ENCODE data around the gene HPSE2. TPM values are rescaled to one million over a fixed set of nuclear protein-coding genes. Genes with fewer than 3 reads are reported as not detected.

HPSE2 gene
- total RNA-seq, 4 donors from 2014 or later, result 32.3 to 70.0 (median 43.6) TPM

GRCh38 chr10:98567391-98568133 is 668.1 kb downstream of the HPSE2 start:
- no peaks in the 10 kb centered on the region for H3K27me3 ChIP-seq
- no peaks in the 10 kb centered on the region for H3K36me3 ChIP-seq
- TF ChIP-seq EP300 (IDR thresholded peaks at IDR 0.05), result no peak
- TF ChIP-seq POLR2A (IDR thresholded peaks at IDR 0.05; ENCODE audit: low read depth), result no peak
- TF ChIP-seq POLR2AphosphoS5 (IDR thresholded peaks at IDR 0.05), result no peak
- TF ChIP-seq, protein P1, sequence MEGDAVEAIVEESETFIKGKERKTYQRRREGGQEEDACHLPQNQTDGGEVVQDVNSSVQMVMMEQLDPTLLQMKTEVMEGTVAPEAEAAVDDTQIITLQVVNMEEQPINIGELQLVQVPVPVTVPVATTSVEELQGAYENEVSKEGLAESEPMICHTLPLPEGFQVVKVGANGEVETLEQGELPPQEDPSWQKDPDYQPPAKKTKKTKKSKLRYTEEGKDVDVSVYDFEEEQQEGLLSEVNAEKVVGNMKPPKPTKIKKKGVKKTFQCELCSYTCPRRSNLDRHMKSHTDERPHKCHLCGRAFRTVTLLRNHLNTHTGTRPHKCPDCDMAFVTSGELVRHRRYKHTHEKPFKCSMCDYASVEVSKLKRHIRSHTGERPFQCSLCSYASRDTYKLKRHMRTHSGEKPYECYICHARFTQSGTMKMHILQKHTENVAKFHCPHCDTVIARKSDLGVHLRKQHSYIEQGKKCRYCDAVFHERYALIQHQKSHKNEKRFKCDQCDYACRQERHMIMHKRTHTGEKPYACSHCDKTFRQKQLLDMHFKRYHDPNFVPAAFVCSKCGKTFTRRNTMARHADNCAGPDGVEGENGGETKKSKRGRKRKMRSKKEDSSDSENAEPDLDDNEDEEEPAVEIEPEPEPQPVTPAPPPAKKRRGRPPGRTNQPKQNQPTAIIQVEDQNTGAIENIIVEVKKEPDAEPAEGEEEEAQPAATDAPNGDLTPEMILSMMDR (IDR thresholded peaks at IDR 0.05), result no peak
- 43% methylated on average over 4 of the region's 4 CpGs for WGBS
- intact Hi-C loops (cut with DNase I), result no loop called here
- no peak for DNase-seq (ENCODE audit: extremely low spot score)
- H3K9me3 ChIP-seq, result no peaks in the 10 kb centered on the region
- no peaks in the 10 kb centered on the region for H3K4me1 ChIP-seq
- H3K4me3 ChIP-seq, result no peak overlapping the region
- no peak overlapping the region for H3K27ac ChIP-seq (replicated peaks in 1 of 4)

DNA sequence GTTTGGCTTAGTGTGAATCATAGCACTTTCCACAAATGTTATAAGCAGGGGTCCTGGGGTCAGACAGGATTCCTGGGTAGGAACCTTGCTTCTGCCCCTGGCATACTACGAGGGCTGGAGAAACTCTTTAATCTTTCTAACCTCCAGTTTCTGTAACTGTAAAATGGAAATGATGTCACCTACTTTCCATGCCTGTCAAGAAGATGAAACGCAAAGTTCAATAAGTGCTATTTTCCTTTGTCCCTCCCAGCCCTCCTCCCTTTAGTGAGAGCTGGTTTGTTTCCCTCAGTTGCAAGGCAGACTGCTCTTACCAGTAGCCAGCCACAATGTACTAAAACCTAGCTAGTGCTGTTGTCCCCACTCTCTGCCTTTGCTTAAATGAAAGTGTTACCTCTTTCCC is 671.8 kb downstream of the HPSE2 start:
- no peak overlapping the region for H3K4me3 ChIP-seq
- intact Hi-C loops (cut with DNase I), result no loop called here
- no peaks in the 10 kb centered on the region for H3K9me3 ChIP-seq
- DNase-seq (ENCODE audit: extremely low spot score), result no peak
- no peak for TF ChIP-seq EP300 (IDR thresholded peaks at IDR 0.05)
- TF ChIP-seq, protein P1 (IDR thresholded peaks at IDR 0.05), result no peak
- TF ChIP-seq POLR2AphosphoS5 (IDR thresholded peaks at IDR 0.05), result no peak
- no peak for TF ChIP-seq POLR2A (IDR thresholded peaks at IDR 0.05; ENCODE audit: low read depth)
- H3K27ac ChIP-seq (replicated peaks in 1 of 4), result no peak overlapping the region
- H3K36me3 ChIP-seq, result no peaks in the 10 kb centered on the region
- no peaks in the 10 kb centered on the region for H3K27me3 ChIP-seq
- WGBS, result 60% methylated on average over 2 of the region's 2 CpGs
- H3K4me1 ChIP-seq, result no peaks in the 10 kb centered on the region

DNA sequence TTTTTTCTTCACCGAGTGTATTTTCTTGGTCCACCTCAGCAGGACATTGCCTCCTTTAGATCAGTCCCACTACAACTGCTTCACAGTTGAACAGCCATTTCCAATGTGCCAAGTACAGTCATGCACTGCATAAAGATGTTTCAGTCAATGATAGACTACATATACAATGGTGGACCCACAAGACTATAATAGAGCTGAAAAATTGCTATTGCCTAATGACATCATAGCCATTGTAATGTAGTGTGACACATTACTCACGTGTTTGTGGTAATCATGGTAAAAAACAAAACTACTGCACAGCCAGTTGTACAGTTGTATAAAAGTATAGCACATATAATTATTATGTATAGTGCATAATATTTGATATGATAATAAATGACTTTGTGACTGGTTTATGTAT is 675.1 kb downstream of the HPSE2 start:
- DNase-seq (ENCODE audit: extremely low spot score), result no peak

DNA sequence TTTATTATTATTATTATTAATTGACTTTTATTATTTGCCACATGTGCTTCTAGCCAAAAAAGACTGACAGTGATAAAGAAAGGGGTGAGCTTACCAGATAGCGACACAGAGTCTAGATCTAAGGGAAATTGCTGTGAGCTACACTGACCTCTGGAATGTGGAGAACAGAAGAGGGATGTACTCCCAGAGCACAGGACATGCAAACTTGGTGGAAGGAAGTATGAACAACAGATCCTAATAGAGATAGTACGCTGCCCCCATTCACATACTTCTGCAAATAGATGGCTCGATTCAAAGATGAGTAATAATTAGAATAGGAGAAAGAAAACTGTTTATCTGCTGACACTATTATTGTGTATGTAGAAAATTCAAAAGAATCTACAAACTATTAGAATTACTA is 679.6 kb downstream of the HPSE2 start:
- Histone ChIP-seq H3K4me3 (no peak overlapping the region), H3K27me3 (no peaks in the 10 kb centered on the region), H3K36me3 (no peaks in the 10 kb centered on the region), H3K27ac (replicated peaks in 1 of 4) (no peak overlapping the region), H3K9me3 (no peaks in the 10 kb centered on the region), H3K4me1 (no peaks in the 10 kb centered on the region)
- TF ChIP-seq POLR2AphosphoS5 (IDR thresholded peaks at IDR 0.05) (no peak), EP300 (IDR thresholded peaks at IDR 0.05) (no peak), POLR2A (IDR thresholded peaks at IDR 0.05; ENCODE audit: low read depth) (no peak)
- TF ChIP-seq, protein P1 (IDR thresholded peaks at IDR 0.05), result no peak
- 75% methylated on average over 3 of the region's 3 CpGs for WGBS
- no peak for DNase-seq (ENCODE audit: extremely low spot score)
- intact Hi-C loops (cut with DNase I), result no loop called here

More for the DNA sequence above, 675.1 kb downstream of the HPSE2 start:
- no peak overlapping the region for H3K27ac ChIP-seq (replicated peaks in 1 of 4)
- 94% methylated on average over 2 of the region's 2 CpGs for WGBS
- H3K4me1 ChIP-seq, result no peaks in the 10 kb centered on the region
- intact Hi-C loops (cut with DNase I), result no loop called here
- TF ChIP-seq POLR2AphosphoS5 (IDR thresholded peaks at IDR 0.05), result no peak
- TF ChIP-seq, protein P1 (IDR thresholded peaks at IDR 0.05), result no peak
- TF ChIP-seq POLR2A (IDR thresholded peaks at IDR 0.05; ENCODE audit: low read depth), result no peak
- no peak for TF ChIP-seq EP300 (IDR thresholded peaks at IDR 0.05)
- no peaks in the 10 kb centered on the region for H3K27me3 ChIP-seq
- no peak overlapping the region for H3K4me3 ChIP-seq
- no peaks in the 10 kb centered on the region for H3K9me3 ChIP-seq
- H3K36me3 ChIP-seq, result no peaks in the 10 kb centered on the region

Measured in esophagus muscularis mucosa (tissue), 4 donors.